Aorta (tissue), 5 donors: Measurements from ENCODE around the gene AFG1L. TPM values are rescaled to one million over a fixed set of nuclear protein-coding genes. Genes with fewer than 3 reads are reported as not detected.
A peak's percentile ranks its signal among the peaks of the same experiment; 100 is the strongest.
"Not testable (repeated sequence)": the region's sequence is repeated elsewhere in the genome, so short reads cannot be mapped to it uniquely, and the experiment has no call there.

ENCODE experiments used
- ATAC-seq: fragments of 200-7000 bp; cut with Tn5 transposase; one replicate; pipeline ENCODE4 v1.9.1; 2022; ENCODE audit warnings: moderate library complexity; ENCODE audit not compliant: low FRiP score
- DNase-seq, 2 donors: peaks; one replicate each; pipeline ENCODE4 v3.0.0-alpha.2; 2020
- H3K27ac ChIP-seq, 2 donors: one replicate each; pipeline ENCODE4 v1.5.1; 2013; ENCODE audit warnings: low read length in 2 of 2, mild to moderate bottlenecking in 2 of 2, moderate library complexity in 2 of 2, control low read depth in 1 of 2, inconsistent platforms in 1 of 2, low read depth in 1 of 2
- H3K27me3 ChIP-seq, 2 donors: one replicate each; pipeline ENCODE4 v1.6.1; 2013; ENCODE audit warnings: control low read depth in 1 of 2, low read length in 1 of 2, mild to moderate bottlenecking in 1 of 2, moderate library complexity in 1 of 2; ENCODE audit not compliant: insufficient read depth in 2 of 2, control insufficient read depth in 1 of 2
- H3K36me3 ChIP-seq, 2 donors: one replicate each; pipeline ENCODE4 v1.6.1; 2013; ENCODE audit warnings: control low read depth in 1 of 2, low read length in 1 of 2, mild to moderate bottlenecking in 1 of 2; ENCODE audit not compliant: insufficient read depth in 2 of 2, control insufficient read depth in 1 of 2
- H3K4me1 ChIP-seq, 2 donors: one replicate each; pipeline ENCODE4 v1.6.1; 2013; ENCODE audit warnings: low read length in 2 of 2, control low read depth in 1 of 2, mild to moderate bottlenecking in 1 of 2, moderate library complexity in 1 of 2; ENCODE audit not compliant: insufficient read depth in 2 of 2, control insufficient read depth in 1 of 2
- H3K4me3 ChIP-seq, 2 donors: one replicate each; pipeline ENCODE4 v1.5.1; 2013; ENCODE audit warnings: low read length in 2 of 2, control low read depth in 1 of 2, mild to moderate bottlenecking in 1 of 2
- H3K9me3 ChIP-seq: one replicate; pipeline ENCODE4 v1.6.1; 2013; ENCODE audit warnings: mild to moderate bottlenecking, low read length; ENCODE audit not compliant: control insufficient read depth
- WGBS, 2 donors: extraction: QIAGEN DNeasy Blood & Tissue Kit; methylation state at CpG; one replicate each; pipeline ENCODE4 v1.1.7; 2013; 5-methylcytosine and 5-hydroxymethylcytosine counted together
- intact Hi-C, 2 donors: fragments of 100-400 bp; cut with DNase I; formaldehyde crosslinking; loops; one replicate each; pipeline versions ENCODE4 v1.14.2 to v1.15.0; 2022
- polyA plus RNA-seq, 2 donors: library from polyadenylated mRNA; stranded (reverse); fragments of 200-250 nt; gene quantifications; one replicate each; pipeline ENCODE4 v1.2.3, GENCODE V29; 2013
- total RNA-seq, 2 donors: library from RNA; stranded (reverse); fragmentation: NEBNext Ultra II Directional; extraction: Animal tissue kit (Norgen Biotek cat#: 25700); gene quantifications; one replicate each; pipeline ENCODE4 v1.2.1, GENCODE V29; 2021
- donor health status: healthy with polysubstance abuse.
- donor health status: Bipolar disorder and iron deficiency.
- donor health status: DM: no; HTN: no; CAD: no.
- donor health status: DM: no; HTN: no; CAD: no.
- donor health status: DM: yes; HTN: yes; CAD: no.

AFG1L gene
- total and polyA plus RNA-seq, 4 donors, result 0.95 to 9.8 (median 5.4) TPM

DNA sequence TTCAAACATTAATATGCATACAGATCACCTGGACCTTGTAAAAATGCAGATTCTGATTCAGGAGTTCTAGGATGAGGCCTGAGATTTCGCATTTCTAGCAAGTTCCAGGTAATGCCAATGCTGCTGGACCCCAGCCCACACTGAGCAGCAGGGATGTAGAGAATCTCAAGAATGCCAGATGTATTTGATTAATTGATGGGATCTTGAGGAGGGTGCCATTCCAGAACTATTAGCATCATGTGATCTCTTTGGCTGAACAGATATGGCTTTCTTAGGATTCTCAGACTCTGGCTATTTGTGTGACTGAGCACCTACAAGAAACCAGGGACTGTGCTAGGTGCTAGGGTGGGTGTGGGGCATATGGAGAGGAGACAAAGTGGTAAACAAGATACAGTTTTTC is 17.6 kb upstream of the AFG1L start:
- no peak for DNase-seq
- WGBS, 2 donors, result 94 to 96% methylated on average over 1 of the region's 1 CpG
- no peaks in the 10 kb centered on the region for H3K9me3 ChIP-seq
- no peak overlapping the region for H3K4me3 ChIP-seq
- no peaks in the 10 kb centered on the region for H3K36me3 ChIP-seq
- no peaks in the 10 kb centered on the region for H3K4me1 ChIP-seq
- H3K27me3 ChIP-seq, result no peaks in the 10 kb centered on the region
- H3K27ac ChIP-seq, result no peak overlapping the region
- no peak for ATAC-seq
- intact Hi-C loops, result no loop called here

DNA sequence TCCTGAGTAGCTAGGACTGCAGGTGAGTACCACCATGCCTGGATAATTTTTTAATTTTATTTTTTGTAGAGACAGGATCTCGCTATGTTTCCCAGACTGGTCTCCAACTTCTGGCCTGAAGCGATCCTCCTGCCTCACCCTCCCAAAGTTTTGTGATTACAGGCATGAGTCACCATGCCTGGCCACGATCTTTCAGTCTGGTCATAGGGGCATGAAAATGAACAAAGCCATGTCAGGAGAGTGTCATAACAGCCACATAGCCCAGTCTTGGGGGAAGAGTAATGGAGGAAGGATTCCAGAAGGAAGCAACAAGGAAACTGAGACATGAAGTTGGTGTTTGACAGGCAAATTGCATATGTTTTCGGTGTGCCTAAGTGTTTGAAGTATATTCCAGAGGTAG is 17.0 kb upstream of the AFG1L start:
- no peak overlapping the region for H3K4me3 ChIP-seq
- no peaks in the 10 kb centered on the region for H3K9me3 ChIP-seq
- no peaks in the 10 kb centered on the region for H3K36me3 ChIP-seq
- ATAC-seq (no peak), DNase-seq (no peak)
- intact Hi-C loops, result no loop called here
- no peak overlapping the region for H3K27ac ChIP-seq
- H3K4me1 ChIP-seq, result no peaks in the 10 kb centered on the region
- 74 to 79% methylated on average over 4 of the region's 4 CpGs for WGBS, 2 donors
- no peaks in the 10 kb centered on the region for H3K27me3 ChIP-seq

DNA sequence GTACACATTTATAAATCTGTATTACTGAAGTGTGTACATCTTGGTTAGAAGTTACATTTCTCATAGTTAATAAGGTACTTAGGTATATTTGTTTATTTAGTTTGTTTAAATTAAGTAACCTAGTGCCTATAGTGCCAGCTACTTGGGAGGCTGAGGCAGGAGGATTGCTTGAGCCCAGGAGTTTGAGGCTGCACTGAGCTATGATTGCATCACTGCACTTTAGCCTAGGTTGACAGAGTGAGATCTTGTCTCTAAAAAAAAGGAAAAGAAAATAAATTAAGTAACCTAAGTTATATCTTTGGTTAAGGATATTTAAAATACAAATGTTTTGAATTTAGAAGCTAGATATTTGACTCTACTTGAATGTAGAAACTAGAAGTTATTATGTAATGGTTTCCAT is 9.5 kb upstream of the AFG1L start:
- Histone ChIP-seq H3K27ac (no peak overlapping the region), H3K36me3 (no peaks in the 10 kb centered on the region), H3K9me3 (no peaks in the 10 kb centered on the region), H3K4me1 (no peaks in the 10 kb centered on the region), H3K4me3 (no peak overlapping the region), H3K27me3 (no peaks in the 10 kb centered on the region)
- DNase-seq (no peak), ATAC-seq (no peak)
- intact Hi-C loops, result no loop called here

DNA sequence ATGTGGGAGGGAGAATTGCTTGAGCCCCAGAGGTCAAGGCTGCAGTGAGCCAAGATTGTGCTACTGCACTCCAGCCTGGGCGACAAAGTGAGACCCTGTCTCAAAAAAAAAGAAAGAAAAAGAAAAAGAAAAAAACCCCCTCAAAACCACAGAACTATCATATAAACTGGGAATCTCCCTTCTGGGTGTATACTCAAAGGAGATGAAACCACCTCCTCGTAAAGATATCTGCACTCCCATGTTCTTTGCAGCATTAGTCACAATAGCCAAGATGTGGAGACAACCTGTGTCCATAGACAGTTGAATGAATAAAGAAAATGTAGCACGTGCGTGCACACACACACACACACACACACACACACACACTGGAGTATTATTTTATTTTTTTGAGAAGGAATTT is 8.5 kb upstream of the AFG1L start:
- no peaks in the 10 kb centered on the region for H3K36me3 ChIP-seq
- no peaks in the 10 kb centered on the region for H3K27me3 ChIP-seq
- H3K27ac ChIP-seq, result no peak overlapping the region
- H3K4me3 ChIP-seq, result no peak overlapping the region
- DNase-seq (no peak), ATAC-seq (no peak)
- H3K4me1 ChIP-seq, result no peaks in the 10 kb centered on the region
- no peaks in the 10 kb centered on the region for H3K9me3 ChIP-seq
- intact Hi-C loops, result no loop called here
- WGBS, 2 donors, result 90 to 95% methylated on average over 4 of the region's 4 CpGs

DNA sequence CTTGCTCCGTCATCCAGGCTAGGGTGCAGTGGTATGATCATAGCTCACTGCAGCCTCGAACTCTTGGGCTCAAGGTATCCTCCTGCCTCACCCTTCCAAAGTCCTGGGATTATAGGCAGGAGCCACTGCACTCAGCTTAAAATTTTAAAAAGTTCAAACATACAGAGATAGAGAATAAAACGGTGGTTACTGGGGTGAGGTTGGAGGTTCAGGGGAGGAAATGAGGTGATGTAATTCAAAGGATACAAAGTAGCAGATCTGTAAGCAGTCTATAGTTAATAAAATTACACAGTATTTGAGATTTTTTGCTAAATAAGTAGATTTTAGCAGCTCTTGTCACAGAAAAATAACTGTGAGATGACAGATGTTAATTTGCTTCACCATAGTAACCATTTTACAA is 7.5 kb upstream of the AFG1L start:
- ATAC-seq, result no peak
- 88 to 91% methylated on average over 3 of the region's 3 CpGs for WGBS, 2 donors

DNA sequence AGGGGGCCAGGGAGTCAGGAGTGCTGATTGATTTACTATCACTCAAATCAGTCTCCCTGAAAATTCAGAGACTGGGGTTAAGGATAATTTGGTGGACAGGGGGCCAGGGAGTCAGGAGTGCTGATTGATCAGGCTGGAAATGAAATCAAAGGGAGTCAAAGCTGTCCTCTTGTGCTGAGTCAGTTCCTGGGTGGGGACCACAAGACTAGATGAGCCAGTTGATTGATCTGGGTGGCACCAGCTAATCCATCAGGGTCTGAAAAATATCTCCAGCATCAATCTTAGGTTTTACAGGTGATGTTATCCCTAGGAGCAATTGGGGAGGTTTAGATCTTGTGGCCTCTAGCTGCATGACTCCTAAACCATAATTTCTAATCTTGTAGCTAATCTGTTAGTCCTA is 6.1 kb upstream of the AFG1L start:
- Histone ChIP-seq H3K4me1 (no peaks in the 10 kb centered on the region), H3K27ac (no peak overlapping the region), H3K36me3 (no peaks in the 10 kb centered on the region), H3K27me3 (no peaks in the 10 kb centered on the region), H3K4me3 (no peak overlapping the region), H3K9me3 (no peaks in the 10 kb centered on the region)
- no peak for DNase-seq
- intact Hi-C loops, result no loop called here
- no peak for ATAC-seq

More for the DNA sequence above, 7.5 kb upstream of the AFG1L start:
- H3K4me1 ChIP-seq, result no peaks in the 10 kb centered on the region
- no peak overlapping the region for H3K27ac ChIP-seq
- no peaks in the 10 kb centered on the region for H3K27me3 ChIP-seq
- no peak for DNase-seq
- no peaks in the 10 kb centered on the region for H3K36me3 ChIP-seq
- H3K9me3 ChIP-seq, result no peaks in the 10 kb centered on the region
- intact Hi-C loops, result no loop called here
- no peak overlapping the region for H3K4me3 ChIP-seq

DNA sequence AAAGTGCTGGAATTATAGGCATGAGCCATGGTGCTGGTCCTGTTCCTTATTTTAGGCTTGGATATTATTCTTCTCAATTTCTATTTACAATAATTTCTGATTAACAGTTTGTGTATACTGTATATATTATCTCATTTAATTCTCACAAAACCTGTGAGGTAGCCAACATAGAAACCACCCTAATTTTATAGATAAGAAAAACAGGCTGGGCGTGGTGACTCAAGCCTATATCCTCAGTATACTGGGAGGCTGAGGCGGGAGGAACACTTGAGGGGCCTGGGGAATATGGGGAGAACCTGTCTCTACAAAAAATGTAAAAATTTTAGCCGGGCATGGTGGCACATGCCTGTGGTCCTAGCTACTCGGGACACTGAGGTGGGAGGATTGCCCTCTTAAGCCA is 3.8 kb upstream of the AFG1L start:
- 93 to 95% methylated on average over 4 of the region's 4 CpGs for WGBS, 2 donors
- intact Hi-C loops, result no loop called here
- Histone ChIP-seq H3K36me3 (no peaks in the 10 kb centered on the region), H3K9me3 (no peaks in the 10 kb centered on the region), H3K4me1 (no peaks in the 10 kb centered on the region), H3K27me3 (no peaks in the 10 kb centered on the region), H3K4me3 (no peak overlapping the region), H3K27ac (no peak overlapping the region)
- no peak for ATAC-seq
- DNase-seq, result no peak

DNA sequence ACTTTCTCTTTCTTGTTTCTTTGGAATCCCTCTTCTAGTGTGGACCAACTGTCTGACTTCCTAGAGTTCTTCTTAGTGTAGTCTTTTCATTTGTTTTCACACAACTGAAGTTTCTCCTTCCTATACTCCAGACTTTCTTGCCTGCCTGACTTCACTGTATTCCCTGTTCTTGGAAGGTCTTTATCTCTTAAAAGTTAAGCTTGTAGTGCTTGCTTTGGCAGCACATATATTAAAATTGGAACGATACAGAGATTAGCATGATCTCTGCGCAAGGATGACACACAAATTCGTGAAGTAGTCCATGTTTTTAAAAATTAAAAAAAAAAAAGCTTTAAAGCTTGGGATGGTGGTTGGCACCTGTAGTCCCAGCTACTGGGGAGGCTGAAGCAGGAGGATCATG is 2.3 kb upstream of the AFG1L start:
- H3K4me3 ChIP-seq, DNase-seq, H3K27me3 ChIP-seq, intact Hi-C loops, H3K4me1 ChIP-seq, H3K27ac ChIP-seq, H3K9me3 ChIP-seq, H3K36me3 ChIP-seq, ATAC-seq: not testable (repeated sequence)
- 6 to 7% methylated on average over 3 of the region's 3 CpGs for WGBS, 2 donors

DNA sequence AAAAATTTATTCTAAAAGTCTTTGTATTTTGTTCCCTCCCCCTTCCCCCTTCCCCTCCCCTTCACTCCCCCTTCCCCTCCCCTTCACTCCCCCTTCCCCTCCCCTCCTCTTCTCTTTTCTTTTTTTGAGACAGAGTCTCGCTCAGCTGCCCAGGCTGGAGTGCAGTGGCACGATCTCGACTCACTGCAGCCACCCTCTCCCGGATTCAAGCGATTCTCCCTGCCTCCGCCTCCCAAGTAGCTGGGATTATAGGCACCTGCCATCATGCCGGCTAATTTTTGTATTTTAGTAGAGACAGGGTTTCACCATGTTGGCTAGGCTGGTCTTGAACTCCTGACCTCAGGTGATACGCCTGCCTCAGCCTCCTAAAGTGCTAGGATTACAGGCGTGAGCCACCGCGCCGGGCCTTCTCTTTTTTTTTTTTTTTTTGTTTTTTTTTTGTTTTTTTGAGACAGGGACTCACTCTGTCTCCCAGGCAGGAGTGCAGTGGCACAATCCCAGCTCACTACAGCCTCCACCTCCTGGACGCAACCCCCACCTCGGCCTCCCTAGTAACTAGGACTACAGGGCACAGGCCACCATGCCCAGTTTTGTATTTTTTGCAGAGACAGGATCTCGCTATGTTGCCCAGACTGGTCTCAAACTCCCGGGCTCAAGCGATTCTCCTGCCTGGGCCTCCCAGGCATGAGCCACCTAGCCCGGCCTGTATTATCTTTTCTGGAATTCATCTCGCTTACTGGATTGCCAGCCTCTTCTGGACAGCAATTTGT is 1.1 kb upstream of the AFG1L start:
- ATAC-seq, result no peak
- H3K27ac ChIP-seq, result no peak overlapping the region

More for the DNA sequence above, 1.1 kb upstream of the AFG1L start:
- 92 to 94% methylated on average over 18 to 19 of the region's 19 CpGs for WGBS, 2 donors
- Histone ChIP-seq H3K4me1 (no peaks in the 10 kb centered on the region), H3K27me3 (no peaks in the 10 kb centered on the region), H3K36me3 (no peaks in the 10 kb centered on the region), H3K4me3 (peak overlapping the region in 1 of 2 donors; percentile 64), H3K9me3 (no peaks in the 10 kb centered on the region)
- DNase-seq, result no peak
- intact Hi-C loops, result loop anchor here in 1 of 2 donors (2.0 kb wide), 1 partner anchor 33 kb away; the partner anchor contains the start of gene SNX3
